HG03103 (cell line): ENCODE measurements around the gene LYRM4.

Experiments
- ATAC-seq: cut with Tn5 transposase; IDR thresholded peaks from one replicate; pipeline ENCODE4 v1.9.1; 2021; ENCODE audit warnings: low read depth; ENCODE audit not compliant: unreplicated experiment

Gene LYRM4

GRCh38 chr6:5105146-5105545, 155.6 kb downstream of the LYRM4 start:
- no peak for ATAC-seq

- no peak for ATAC-seq
These were observed 156.1 kb downstream of the LYRM4 start for GRCh38 chr6:5104667-5105066.

GRCh38 chr6:5103250-5103649, 157.5 kb downstream of the LYRM4 start:
- no peak for ATAC-seq

GRCh38 chr6:5102267-5102970, 158.3 kb downstream of the LYRM4 start:
- ATAC-seq, result no peak

- ATAC-seq, result no peak
These were observed 159.9 kb downstream of the LYRM4 start for GRCh38 chr6:5100806-5101205.

- ATAC-seq, result no peak
These were observed 161.2 kb downstream of the LYRM4 start for GRCh38 chr6:5099537-5099936.

GRCh38 chr6:5098501-5099270, 162.1 kb downstream of the LYRM4 start:
- ATAC-seq, result no peak

- no peak for ATAC-seq
These were observed 164.3 kb downstream of the LYRM4 start for GRCh38 chr6:5096482-5096881.

- ATAC-seq, result no peak
These were observed 165.5 kb downstream of the LYRM4 start for GRCh38 chr6:5095236-5095635.

- no peak for ATAC-seq
These were observed 166.4 kb downstream of the LYRM4 start for GRCh38 chr6:5094327-5094726.

- no peak for ATAC-seq
These were observed 167.3 kb downstream of the LYRM4 start for GRCh38 chr6:5093231-5094015.

GRCh38 chr6:5091210-5092069, 169.3 kb downstream of the LYRM4 start:
- peak; percentile 32 for ATAC-seq

GRCh38 chr6:5090603-5091002, 170.1 kb downstream of the LYRM4 start:
- ATAC-seq, result peak; percentile 32

GRCh38 chr6:5089481-5090438, 171.0 kb downstream of the LYRM4 start:
- ATAC-seq, result no peak

- no peak for ATAC-seq
These were observed 172.0 kb downstream of the LYRM4 start for GRCh38 chr6:5088780-5089179.

- ATAC-seq, result no peak
These were observed 173.4 kb downstream of the LYRM4 start for GRCh38 chr6:5087389-5087788.

GRCh38 chr6:5086294-5086890, 174.4 kb downstream of the LYRM4 start:
- ATAC-seq, result no peak

- no peak for ATAC-seq
These were observed 175.0 kb downstream of the LYRM4 start for GRCh38 chr6:5085648-5086293.
